Nephron progenitor cell (in vitro differentiated cells): Measurements from ENCODE around the gene ASB1.

ENCODE experiments used
- DNase-seq: peaks from one replicate; pipeline ENCODE4 v3.0.0; 2021
- H3K27ac Mint-ChIP-seq: 2 replicates; pipeline ENCODE4 v1.8.0; 2021; ENCODE audit warnings: mild to moderate bottlenecking, moderate library complexity, mixed read lengths
- H3K27me3 Mint-ChIP-seq: 2 replicates; pipeline ENCODE4 v1.8.0; 2021; ENCODE audit warnings: mild to moderate bottlenecking, low read depth, mixed read lengths; ENCODE audit not compliant: poor library complexity
- H3K36me3 Mint-ChIP-seq: 2 replicates; pipeline ENCODE4 v1.8.0; 2021; ENCODE audit warnings: low read depth, mixed read lengths
- H3K4me1 Mint-ChIP-seq: 2 replicates; pipeline ENCODE4 v1.8.0; 2021; ENCODE audit warnings: mixed read lengths
- H3K4me3 Mint-ChIP-seq: 2 replicates; pipeline ENCODE4 v1.8.0; 2021; ENCODE audit warnings: mild to moderate bottlenecking, moderate library complexity, mixed read lengths
- H3K9me3 Mint-ChIP-seq: 2 replicates; pipeline ENCODE4 v1.8.0; 2021; ENCODE audit warnings: mild to moderate bottlenecking, moderate library complexity, mixed read lengths
- TF ChIP-seq, protein P1 (sequence below): fragments of 200-600 bp; sonication (generic); IDR thresholded peaks from 2 replicates; pipeline ENCODE4 v1.5.0; 2021; ENCODE audit warnings: antibody characterized with exemption

The ASB1 gene

DNA sequence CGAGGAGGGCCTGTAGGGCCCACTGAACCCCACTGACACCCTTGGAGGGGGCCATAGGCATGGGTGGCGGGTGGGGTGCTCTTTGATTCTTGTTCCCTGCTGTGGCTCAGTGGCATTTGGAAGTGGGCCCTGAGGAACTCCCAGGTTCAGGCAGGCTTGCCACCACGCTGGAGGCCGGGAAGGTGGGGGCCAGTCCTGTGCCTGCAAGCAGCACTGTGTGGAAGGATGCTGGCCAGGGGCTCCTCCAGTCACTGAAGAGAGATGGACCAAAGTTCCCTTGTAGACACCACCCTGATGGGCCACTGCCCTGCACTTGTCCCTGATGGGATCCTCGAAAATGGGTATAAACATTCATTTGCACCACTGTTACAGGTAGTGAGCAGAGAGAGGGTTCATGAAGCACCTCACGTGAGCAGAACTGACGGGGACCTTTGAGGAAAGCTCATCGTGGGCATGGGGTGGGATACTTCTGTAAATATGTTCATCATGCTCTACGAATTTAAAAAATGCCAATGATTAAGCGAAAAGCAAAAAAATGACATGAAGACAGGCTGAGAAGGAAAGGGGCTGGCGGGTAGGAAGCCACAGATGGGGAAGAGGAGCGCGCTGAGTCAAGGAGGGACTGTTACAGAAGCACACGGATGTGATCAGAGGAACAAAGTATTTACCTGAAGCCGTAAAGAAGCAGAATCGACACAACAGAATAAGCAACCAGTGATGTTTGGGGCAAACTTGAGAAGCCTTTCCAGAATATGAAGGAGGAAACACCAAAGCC is 45.2 kb upstream of the ASB1 start:
- Mint-ChIP-seq H3K36me3 (peaks cover 36% of the 10 kb centered on the region), H3K4me1 (peaks cover 22% of the 10 kb centered on the region), H3K27ac (no peak overlapping the region), H3K27me3 (no peaks in the 10 kb centered on the region), H3K9me3 (peaks cover 13% of the 10 kb centered on the region), H3K4me3 (no peak overlapping the region)
- TF ChIP-seq, protein P1, sequence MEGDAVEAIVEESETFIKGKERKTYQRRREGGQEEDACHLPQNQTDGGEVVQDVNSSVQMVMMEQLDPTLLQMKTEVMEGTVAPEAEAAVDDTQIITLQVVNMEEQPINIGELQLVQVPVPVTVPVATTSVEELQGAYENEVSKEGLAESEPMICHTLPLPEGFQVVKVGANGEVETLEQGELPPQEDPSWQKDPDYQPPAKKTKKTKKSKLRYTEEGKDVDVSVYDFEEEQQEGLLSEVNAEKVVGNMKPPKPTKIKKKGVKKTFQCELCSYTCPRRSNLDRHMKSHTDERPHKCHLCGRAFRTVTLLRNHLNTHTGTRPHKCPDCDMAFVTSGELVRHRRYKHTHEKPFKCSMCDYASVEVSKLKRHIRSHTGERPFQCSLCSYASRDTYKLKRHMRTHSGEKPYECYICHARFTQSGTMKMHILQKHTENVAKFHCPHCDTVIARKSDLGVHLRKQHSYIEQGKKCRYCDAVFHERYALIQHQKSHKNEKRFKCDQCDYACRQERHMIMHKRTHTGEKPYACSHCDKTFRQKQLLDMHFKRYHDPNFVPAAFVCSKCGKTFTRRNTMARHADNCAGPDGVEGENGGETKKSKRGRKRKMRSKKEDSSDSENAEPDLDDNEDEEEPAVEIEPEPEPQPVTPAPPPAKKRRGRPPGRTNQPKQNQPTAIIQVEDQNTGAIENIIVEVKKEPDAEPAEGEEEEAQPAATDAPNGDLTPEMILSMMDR: no peak
- DNase-seq: no peak

DNA sequence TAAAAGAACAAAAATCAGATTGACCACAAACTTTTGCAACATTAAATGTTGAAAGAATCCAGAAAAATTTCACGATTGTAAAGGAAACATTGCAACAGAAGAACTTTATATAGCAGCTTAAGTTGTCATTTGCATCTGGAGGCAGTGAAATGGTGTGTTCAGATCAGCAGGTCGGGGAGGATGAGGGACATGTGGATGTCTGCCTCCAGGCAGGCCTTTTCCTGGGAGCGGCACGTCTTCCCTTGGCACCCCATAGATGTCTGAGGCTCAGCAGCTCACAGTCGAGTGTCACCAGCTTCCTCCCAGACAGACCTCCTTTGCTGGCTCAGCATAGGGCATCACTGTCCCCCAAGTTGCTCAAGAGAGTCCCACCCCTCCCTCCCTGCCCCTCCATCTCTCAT is 44.3 kb upstream of the ASB1 start:
- TF ChIP-seq, protein P1: no peak
- H3K4me3 Mint-ChIP-seq: no peak overlapping the region
- peaks cover 22% of the 10 kb centered on the region for H3K4me1 Mint-ChIP-seq
- no peaks in the 10 kb centered on the region for H3K27me3 Mint-ChIP-seq
- DNase-seq: no peak
- no peak overlapping the region for H3K27ac Mint-ChIP-seq
- peaks cover 13% of the 10 kb centered on the region for H3K9me3 Mint-ChIP-seq
- peaks cover 36% of the 10 kb centered on the region for H3K36me3 Mint-ChIP-seq

DNA sequence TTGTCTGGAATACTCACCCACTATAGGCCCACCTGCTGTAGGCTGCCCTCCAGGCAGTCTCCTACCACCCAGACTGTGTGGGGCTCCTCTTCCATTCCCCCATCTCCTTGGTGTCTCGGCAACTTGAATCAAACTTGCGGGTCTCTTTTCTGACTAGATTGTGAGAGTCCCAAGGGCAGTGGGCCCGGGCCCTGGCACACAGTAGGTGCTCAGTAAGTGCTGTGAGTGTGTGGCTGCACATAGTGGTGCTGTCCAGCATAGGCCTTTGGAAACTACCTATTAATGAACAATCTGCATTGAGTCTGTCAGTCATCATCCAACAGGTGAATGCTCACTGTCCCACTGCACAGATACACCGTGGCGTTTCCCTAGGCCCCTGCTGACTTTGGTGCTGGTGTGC is 43.6 kb upstream of the ASB1 start:
- no peaks in the 10 kb centered on the region for H3K27me3 Mint-ChIP-seq

DNA sequence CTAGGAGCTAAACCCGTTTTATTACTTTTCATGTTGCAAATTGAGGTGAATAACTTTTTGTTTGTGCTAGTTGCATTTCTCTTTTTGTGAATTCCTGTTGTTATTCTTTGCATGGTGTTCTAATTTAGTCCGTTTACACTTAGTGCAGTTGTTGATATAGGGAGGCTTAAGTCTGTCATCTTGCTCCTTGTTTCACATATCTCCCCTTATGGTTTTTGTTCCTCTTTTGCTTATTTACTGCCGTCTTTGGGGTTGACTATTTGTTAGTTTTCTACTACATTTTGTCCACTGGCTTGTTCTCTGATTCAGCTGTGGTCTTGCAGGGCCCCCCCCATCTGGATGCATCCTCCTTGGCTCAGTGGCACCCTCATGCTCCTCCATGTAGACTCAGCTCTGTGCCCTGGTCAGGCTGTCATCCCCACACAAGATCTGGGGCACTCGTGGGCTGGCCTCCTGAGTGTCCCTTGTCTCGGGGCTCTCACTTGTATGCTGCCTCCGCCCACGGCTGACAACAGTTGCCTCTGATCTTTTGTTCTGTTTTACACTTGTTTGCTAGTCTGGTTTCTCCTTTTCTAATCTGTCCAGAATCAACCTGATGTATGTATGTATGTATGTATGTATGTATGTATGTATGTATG is 42.9 kb upstream of the ASB1 start:
- DNase-seq: no peak
- Mint-ChIP-seq H3K4me3 (no peak overlapping the region), H3K4me1 (peaks cover 22% of the 10 kb centered on the region), H3K36me3 (peaks cover 36% of the 10 kb centered on the region), H3K27ac (no peak overlapping the region), H3K9me3 (peaks cover 13% of the 10 kb centered on the region), H3K27me3 (no peaks in the 10 kb centered on the region)
- TF ChIP-seq, protein P1: no peak

More for the DNA sequence above, 43.6 kb upstream of the ASB1 start:
- TF ChIP-seq, protein P1: no peak
- no peak overlapping the region for H3K4me3 Mint-ChIP-seq
- H3K27ac Mint-ChIP-seq: no peak overlapping the region
- H3K36me3 Mint-ChIP-seq: peaks cover 36% of the 10 kb centered on the region
- H3K4me1 Mint-ChIP-seq: peaks cover 22% of the 10 kb centered on the region
- peaks cover 13% of the 10 kb centered on the region for H3K9me3 Mint-ChIP-seq
- no peak for DNase-seq

DNA sequence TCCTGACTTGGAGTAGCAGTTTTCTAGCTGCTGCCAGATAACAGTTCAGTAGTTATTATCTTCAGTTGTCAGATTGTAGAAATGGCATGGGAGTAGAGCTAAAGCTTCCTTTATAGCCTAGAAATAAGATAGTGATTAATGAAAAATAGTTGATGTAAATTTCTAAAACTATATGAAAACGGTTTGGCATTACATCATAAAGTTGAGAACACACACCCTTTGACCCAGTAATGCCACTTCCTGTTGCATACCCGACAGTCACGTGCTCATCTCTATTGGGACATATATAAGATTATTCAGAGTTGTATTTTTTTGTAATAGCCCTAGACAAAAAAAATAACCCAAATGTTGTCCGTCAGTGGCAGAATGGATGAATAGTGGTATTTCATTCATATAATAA is 39.4 kb upstream of the ASB1 start:
- Mint-ChIP-seq H3K27me3 (no peaks in the 10 kb centered on the region), H3K27ac (no peak overlapping the region), H3K9me3 (peaks cover 13% of the 10 kb centered on the region), H3K36me3 (peaks cover 29% of the 10 kb centered on the region), H3K4me1 (peaks cover 24% of the 10 kb centered on the region), H3K4me3 (no peak overlapping the region)
- TF ChIP-seq, protein P1: no peak
- DNase-seq: no peak
